HCT116 (cell line): ENCODE measurements around the gene LRRC3B.

ENCODE experiments used
- CBX3 ChIP-seq: IDR thresholded peaks from 2 replicates; pipeline ENCODE4 v1.6.1; 2012; ENCODE audit warnings: low read depth
- CTCF ChIP-seq, 3 experiments: fragments of 200-600 bp in 1 of 3; sonication (generic) in 1 of 3; IDR thresholded peaks in 2 of 3; conservative IDR thresholded peaks in 1 of 3; 2 replicates each; pipeline ENCODE4 v1.5.1; 2012 to 2017; ENCODE audit warnings: low read depth in 2 of 3, low read length in 2 of 3, antibody characterized with exemption in 1 of 3, borderline replicate concordance in 1 of 3, control low read depth in 1 of 3, mild to moderate bottlenecking in 1 of 3, mixed read lengths in 1 of 3, mixed run types in 1 of 3, moderate library complexity in 1 of 3; ENCODE audit not compliant: insufficient read depth in 1 of 3
- EZH2 ChIP-seq: fragments of 200-600 bp; sonication (generic); IDR thresholded peaks from 2 replicates; pipeline ENCODE4 v1.6.1; 2017; ENCODE audit warnings: antibody characterized with exemption, mixed run types
- EZH2phosphoT487 ChIP-seq: fragments of 200-600 bp; IDR thresholded peaks from 2 replicates; pipeline ENCODE4 v1.6.1; 2018; ENCODE audit warnings: antibody characterized with exemption, borderline replicate concordance
- MAX ChIP-seq: IDR thresholded peaks from 2 replicates; pipeline ENCODE4 v1.6.1; 2012
- POLR2A ChIP-seq: IDR thresholded peaks from 2 replicates; pipeline ENCODE4 v1.7.0; 2011; ENCODE audit warnings: borderline replicate concordance; ENCODE audit not compliant: insufficient read depth, insufficient read length; ENCODE audit errors: extremely low read depth
- POLR2AphosphoS5 ChIP-seq: IDR thresholded peaks from 2 replicates; pipeline ENCODE4 v1.6.1; 2011; ENCODE audit warnings: mild to moderate bottlenecking, low read depth, low read length, moderate library complexity
- YY1 ChIP-seq: IDR thresholded peaks from 2 replicates; pipeline ENCODE4 v1.6.1; 2011; ENCODE audit warnings: low read length, low read depth, moderate library complexity, mild to moderate bottlenecking; ENCODE audit not compliant: insufficient replicate concordance; ENCODE audit errors: extremely low read depth
- ZBTB33 ChIP-seq: IDR thresholded peaks from 2 replicates; pipeline ENCODE4 v1.6.1; 2011; ENCODE audit warnings: mild to moderate bottlenecking, low read length, moderate library complexity; ENCODE audit not compliant: insufficient replicate concordance; ENCODE audit errors: extremely low read depth
- ZNF274 ChIP-seq: fragments of 200-500 bp; sonication (Bioruptor generic); IDR thresholded peaks from 2 replicates; pipeline ENCODE4 v1.6.1; 2014; ENCODE audit warnings: mild to moderate bottlenecking, low read depth, low read length, inconsistent platforms

- TF ChIP-seq YY1, result no peak
- no peak for TF ChIP-seq CTCF (IDR thresholded peaks at IDR 0.05 in 2 of 3, conservative IDR thresholded peaks at IDR 0.05 in 1 of 3; ENCODE audit: borderline replicate concordance in 1 of 3, insufficient read depth in 1 of 3, low read depth in 2 of 3, low read length in 2 of 3)
- no peak for TF ChIP-seq POLR2A
- no peak for TF ChIP-seq ZNF274
- TF ChIP-seq MAX, result no peak
- TF ChIP-seq POLR2AphosphoS5, result no peak
- no peak for TF ChIP-seq CBX3
- no peak for TF ChIP-seq EZH2phosphoT487
- TF ChIP-seq ZBTB33, result no peak
- no peak for TF ChIP-seq EZH2
Observed at GRCh38 chr3:26731843-26732242, 109.3 kb downstream of the LRRC3B start.
